COLO668 (cell line): Measurements from ENCODE around the gene SEC61A2.
"Not testable (repeated sequence)": the region's sequence is repeated elsewhere in the genome, so short reads cannot be mapped to it uniquely, and the experiment has no call there.

Experiments used
- DNase-seq: peaks from one replicate; lab custom pipeline; 2025; ENCODE audit not compliant: unreplicated experiment; lab: John Stamatoyannopoulos, UW

The SEC61A2 gene

GRCh38 chr10:12158111-12158510 lies 28.6 kb downstream of the SEC61A2 start:
- no peak for DNase-seq

GRCh38 chr10:12160664-12161063 lies 31.2 kb downstream of the SEC61A2 start:
- no peak for DNase-seq

- no peak for DNase-seq
These were observed 33.5 kb downstream of the SEC61A2 start for GRCh38 chr10:12162927-12163326.

- DNase-seq, result no peak
These were observed 34.6 kb downstream of the SEC61A2 start for GRCh38 chr10:12164085-12164484.

GRCh38 chr10:12165036-12165435 lies 35.6 kb downstream of the SEC61A2 start:
- no peak for DNase-seq

- no peak for DNase-seq
These were observed 36.7 kb downstream of the SEC61A2 start for GRCh38 chr10:12165999-12166775.

- DNase-seq, result not testable (repeated sequence)
These were observed 42.0 kb downstream of the SEC61A2 start for GRCh38 chr10:12171512-12171911.

- DNase-seq, result no peak
These were observed 48.2 kb downstream of the SEC61A2 start for GRCh38 chr10:12177642-12178041.

GRCh38 chr10:12179606-12180170 lies 50.2 kb downstream of the SEC61A2 start:
- DNase-seq, result no peak

GRCh38 chr10:12180221-12180974 lies 50.9 kb downstream of the SEC61A2 start:
- no peak for DNase-seq

- DNase-seq, result no peak
These were observed 51.7 kb downstream of the SEC61A2 start for GRCh38 chr10:12181065-12181775.

GRCh38 chr10:12184165-12184564 lies 54.7 kb downstream of the SEC61A2 start:
- no peak for DNase-seq

GRCh38 chr10:12186323-12186722 lies 56.8 kb downstream of the SEC61A2 start:
- no peak for DNase-seq

- DNase-seq, result no peak
These were observed 57.9 kb downstream of the SEC61A2 start for GRCh38 chr10:12187321-12187905.

GRCh38 chr10:12188656-12189055 lies 59.2 kb downstream of the SEC61A2 start:
- no peak for DNase-seq

- DNase-seq, result no peak
These were observed 59.9 kb downstream of the SEC61A2 start for GRCh38 chr10:12189426-12189825.

- no peak for DNase-seq
These were observed 62.2 kb downstream of the SEC61A2 start for GRCh38 chr10:12191715-12192114.

GRCh38 chr10:12193193-12193592 lies 63.7 kb downstream of the SEC61A2 start:
- DNase-seq, result no peak

GRCh38 chr10:12194752-12195271 lies 65.3 kb downstream of the SEC61A2 start:
- DNase-seq, result peak; percentile 28

- DNase-seq, result no peak
These were observed 65.8 kb downstream of the SEC61A2 start for GRCh38 chr10:12195281-12195602.
